T-helper 2 cell treated with Interferon-gamma antibody and Interleukin-4, amounts not matched to agents 100 ng/mL and 5 ng/mL, for 36 hours (primary cell): ENCODE data around the gene MRPL14. TPM values are rescaled to one million over a fixed set of nuclear protein-coding genes. Genes with fewer than 3 reads are reported as not detected.
"Not testable (repeated sequence)": the region's sequence is repeated elsewhere in the genome, so short reads cannot be mapped to it uniquely, and the experiment has no call there.

Source experiments
- intact Hi-C: fragments of 100-400 bp; cut with micrococcal nuclease; formaldehyde crosslinking; loops from one replicate; pipeline ENCODE4 v1.15.1; 2023
- total RNA-seq: library from RNA; stranded (reverse); gene quantifications from 2 replicates; pipeline ENCODE4 v1.2.3, GENCODE V29; 2022

Gene MRPL14
- total RNA-seq, 1 donor from 2014 or later: 56.4 TPM

DNA sequence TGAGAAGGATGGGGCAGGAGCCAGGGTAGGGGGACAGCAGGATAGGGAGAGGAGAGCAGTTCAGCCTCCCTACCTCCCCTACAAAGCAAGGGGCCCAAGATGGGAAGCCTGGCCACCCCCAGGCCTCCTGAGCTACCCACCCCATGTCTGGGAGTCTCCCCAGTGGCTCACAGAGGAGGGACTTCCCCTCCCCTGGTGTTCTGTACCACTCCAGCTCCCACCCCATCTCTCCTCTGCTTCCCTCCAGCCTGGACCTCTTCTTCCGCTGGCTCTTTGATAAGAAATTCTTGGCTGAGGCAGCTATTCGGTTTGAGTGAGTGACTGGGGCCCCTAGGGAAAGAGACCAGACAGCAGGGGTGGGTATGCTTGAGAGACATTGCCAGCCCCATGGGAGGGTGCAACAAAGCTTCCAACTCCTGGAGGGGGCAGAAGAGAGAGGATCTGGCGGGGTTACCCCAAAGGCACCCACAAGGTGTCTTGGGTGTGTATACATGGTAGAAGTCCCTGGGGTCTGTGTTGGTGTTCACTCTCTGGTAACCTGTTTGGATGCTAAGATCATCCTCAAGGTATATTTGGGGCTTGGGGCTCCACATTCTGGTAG lies 23.2 kb upstream of the MRPL14 start:
- intact Hi-C loops: loop anchor here (2.0 kb wide), 1 partner anchor 24 kb away; the partner anchor contains the start of genes MRPL14 and TMEM63B

DNA sequence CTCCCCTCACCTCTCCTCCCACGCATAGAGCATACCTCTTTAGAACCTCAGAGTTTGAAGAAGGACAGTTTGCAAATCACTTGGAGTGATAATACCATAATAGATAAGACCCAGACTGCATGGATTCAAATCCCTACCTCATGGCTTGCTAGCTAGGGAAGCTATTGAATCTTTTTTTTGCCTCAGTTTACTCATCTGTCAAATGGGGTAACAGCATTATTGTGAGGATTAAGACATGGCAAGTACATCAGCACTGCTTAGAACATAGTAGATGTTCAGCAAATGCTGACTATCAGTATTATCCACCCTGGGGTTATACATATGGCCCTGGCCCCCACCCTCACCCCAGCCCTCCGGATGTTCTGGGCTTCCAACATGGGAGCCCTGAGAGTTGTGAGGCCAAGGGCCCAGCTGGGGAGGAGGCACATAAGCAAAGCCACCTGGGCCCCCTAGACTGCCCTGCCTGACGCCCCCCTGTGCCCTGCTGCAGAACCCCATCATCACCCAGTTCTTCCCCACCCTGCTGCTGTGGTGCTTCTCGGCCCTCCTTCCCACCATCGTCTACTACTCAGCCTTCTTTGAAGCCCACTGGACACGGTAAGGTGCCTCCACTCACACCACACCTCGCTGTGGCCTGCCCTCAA lies 22.2 kb upstream of the MRPL14 start:
- intact Hi-C loops: loop anchor here (2.0 kb wide), 1 partner anchor 23 kb away; the partner anchor contains the start of genes MRPL14 and TMEM63B

DNA sequence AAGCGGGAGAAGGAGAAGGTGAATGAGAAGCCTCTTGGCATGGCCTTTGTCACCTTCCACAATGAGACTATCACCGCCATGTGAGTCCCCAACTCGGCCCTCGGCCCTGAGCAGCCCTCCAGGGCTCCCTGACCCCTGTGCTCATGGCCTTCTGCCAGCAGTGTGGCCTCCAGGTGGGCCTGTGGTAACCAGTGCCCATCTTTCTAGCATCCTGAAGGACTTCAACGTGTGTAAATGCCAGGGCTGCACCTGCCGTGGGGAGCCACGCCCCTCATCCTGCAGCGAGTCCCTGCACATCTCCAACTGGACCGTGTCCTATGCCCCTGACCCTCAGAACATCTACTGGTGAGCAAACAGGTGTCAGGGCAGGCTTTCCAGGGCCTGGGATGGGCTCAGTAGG lies 21.1 kb upstream of the MRPL14 start:
- intact Hi-C loops: no loop called here

DNA sequence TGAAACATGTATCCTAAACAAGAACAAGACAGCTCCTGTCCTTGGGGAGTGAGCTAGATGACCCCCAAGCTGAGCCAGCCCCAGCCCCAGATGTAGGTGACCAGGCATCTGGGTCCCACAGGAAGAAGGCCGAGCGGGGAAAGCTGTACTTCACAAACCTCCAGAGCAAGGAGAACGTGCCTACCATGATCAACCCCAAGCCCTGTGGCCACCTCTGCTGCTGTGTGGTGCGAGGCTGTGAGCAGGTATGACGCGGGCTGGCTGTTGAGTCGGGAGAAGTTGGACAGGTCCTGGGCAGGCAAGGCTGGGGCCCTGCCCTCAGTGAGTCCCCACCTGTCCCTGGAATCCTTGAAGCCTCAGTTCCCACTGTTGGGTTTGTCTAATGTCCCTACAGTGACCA lies 20.0 kb upstream of the MRPL14 start:
- intact Hi-C loops: no loop called here

GRCh38 chr6:44146685-44147084 lies 19.4 kb upstream of the MRPL14 start:
- intact Hi-C loops: no loop called here

GRCh38 chr6:44145839-44146238 lies 18.6 kb upstream of the MRPL14 start:
- intact Hi-C loops: no loop called here

DNA sequence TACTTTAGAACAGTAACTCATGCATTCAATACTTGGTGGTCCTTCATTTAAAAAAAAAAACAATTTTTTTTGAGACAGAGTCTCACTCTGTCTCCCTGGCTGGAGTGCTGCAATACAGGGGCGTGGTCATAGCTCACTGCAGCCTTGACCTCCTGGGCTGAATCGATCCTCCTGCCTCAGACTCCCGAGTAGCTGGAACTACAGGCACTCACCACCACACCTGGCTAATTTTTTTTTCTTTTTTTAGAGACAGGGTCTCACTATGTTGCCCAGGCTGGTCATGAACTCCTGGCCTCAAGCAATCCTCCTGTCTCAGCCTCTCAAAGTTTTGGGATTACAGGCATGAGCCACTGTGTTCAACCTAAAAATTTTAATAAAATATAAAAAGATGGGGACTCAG lies 17.3 kb upstream of the MRPL14 start:
- intact Hi-C loops: not testable (repeated sequence)

GRCh38 chr6:44143731-44144130 lies 16.5 kb upstream of the MRPL14 start:
- intact Hi-C loops: no loop called here

DNA sequence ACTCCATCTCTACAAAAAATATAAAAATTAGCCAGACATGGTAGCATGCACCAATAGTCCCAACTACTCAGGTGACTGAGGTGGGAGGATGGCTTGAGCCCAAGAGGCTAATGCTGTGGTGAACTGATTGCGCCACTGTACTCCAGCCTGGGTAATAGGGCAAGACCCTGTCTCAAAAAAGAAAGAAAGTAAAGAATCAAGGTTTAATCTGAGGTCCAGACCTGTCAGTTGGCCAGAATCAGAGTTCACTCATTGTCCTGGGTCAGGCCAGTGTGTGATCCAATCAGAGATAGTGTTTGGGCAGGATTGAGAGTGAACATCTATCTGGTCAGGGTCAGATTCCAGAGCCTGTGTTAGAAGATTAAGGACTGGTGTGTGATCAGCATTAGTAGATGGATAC lies 15.6 kb upstream of the MRPL14 start:
- intact Hi-C loops: no loop called here

DNA sequence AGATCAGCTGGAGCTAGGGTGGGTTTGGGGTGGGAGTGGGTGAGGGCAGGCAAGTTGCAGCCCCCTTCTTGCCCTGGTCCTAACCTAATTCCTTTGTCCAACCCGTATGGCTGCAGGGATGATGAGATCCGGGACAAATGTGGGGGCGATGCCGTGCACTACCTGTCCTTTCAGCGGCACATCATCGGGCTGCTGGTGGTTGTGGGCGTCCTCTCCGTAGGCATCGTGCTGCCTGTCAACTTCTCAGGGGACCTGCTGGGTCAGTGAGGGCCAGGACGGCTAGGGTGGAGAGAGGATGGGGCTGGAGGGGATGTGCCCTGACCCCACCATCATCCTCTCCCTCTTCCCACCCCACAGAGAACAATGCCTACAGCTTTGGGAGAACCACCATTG lies 12.1 kb upstream of the MRPL14 start:
- intact Hi-C loops: no loop called here

DNA sequence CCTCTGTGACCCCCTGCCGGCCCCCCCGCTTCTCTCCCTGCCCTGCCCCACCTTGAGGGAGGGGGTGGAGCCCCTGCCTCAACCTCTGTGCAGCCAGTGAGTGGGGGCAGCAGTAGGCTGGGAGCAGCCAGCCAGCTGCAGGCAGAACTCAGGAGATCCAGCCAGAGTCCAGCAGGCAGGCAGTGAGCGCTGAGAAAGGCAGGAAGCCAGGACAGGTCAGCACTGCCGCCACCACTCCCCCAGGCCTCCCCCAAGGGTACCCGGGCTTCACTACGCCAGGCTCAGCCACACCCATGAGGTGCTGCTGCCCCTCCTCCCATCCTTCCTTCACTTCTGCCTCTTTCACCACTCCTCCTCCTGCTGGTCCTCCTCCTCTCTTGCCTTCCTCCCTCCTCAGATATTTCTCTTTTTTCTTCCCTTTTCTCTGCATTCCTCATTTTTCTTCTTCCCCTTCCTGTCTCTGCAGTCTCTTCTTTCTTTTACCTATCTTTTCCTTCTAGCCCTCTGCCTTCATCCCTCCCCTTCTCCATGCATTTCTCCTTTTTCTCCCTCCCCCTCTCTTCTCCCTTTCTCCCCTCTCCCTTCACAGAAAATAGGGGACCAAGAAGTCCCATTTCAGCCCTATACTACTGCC lies 11.6 kb upstream of the MRPL14 start:
- intact Hi-C loops: no loop called here

- intact Hi-C loops: no loop called here
These were observed 8.6 kb upstream of the MRPL14 start for GRCh38 chr6:44135875-44136274.

DNA sequence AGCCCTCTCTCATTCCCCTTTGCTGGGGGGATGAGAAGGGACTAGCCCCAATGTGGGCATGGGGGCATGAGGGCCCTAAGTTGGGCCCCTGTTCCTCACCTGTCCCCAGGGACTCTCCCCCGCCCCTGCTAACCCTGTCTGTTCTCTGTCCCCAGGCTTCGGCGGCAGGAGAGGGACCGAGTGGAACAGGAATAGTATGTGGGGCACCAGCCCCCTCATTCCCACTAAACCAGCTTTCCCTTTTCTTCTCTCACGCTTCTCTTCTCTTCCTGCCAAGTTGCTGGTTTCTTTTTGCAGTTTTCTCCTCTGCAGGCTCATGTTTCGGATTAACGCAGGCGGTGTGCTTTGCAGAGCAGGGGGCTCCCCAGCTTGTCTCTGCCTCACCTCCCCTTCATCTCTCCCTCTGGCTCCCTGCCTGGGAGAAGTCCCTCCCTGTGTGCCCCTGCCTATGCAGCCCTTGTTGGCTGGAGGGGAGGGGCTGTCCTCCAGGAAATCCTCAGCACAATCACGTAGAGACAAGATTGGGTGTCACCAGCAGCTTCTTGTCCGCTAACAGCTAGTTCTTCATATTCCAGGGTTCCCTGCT lies 8.0 kb upstream of the MRPL14 start:
- intact Hi-C loops: no loop called here

GRCh38 chr6:44133981-44134711 lies 6.9 kb upstream of the MRPL14 start:
- intact Hi-C loops: no loop called here

GRCh38 chr6:44133003-44133931 lies 6.0 kb upstream of the MRPL14 start:
- intact Hi-C loops: no loop called here

GRCh38 chr6:44132476-44132875 lies 5.2 kb upstream of the MRPL14 start:
- intact Hi-C loops: no loop called here

GRCh38 chr6:44131892-44132291 lies 4.6 kb upstream of the MRPL14 start:
- intact Hi-C loops: no loop called here

- intact Hi-C loops: loop anchor here (5.0 kb wide), 3 partner anchors 92 to 503 kb away; partner anchors contain the start of genes GTPBP2, HSP90AB1 and SLC29A1
These were observed 2.6 kb upstream of the MRPL14 start for GRCh38 chr6:44129841-44130322.

GRCh38 chr6:44128020-44128917 lies 1.0 kb upstream of the MRPL14 start:
- intact Hi-C loops: loop anchor here (5.0 kb wide), 3 partner anchors 94 to 501 kb away; partner anchors contain the start of genes GTPBP2, HSP90AB1 and SLC29A1
